Keratinocyte (primary cell): ENCODE data around the gene MIA. TPM values are rescaled to one million over a fixed set of nuclear protein-coding genes. Genes with fewer than 3 reads are reported as not detected.

ENCODE experiments used
- DNase-seq: peaks from one replicate; pipeline ENCODE4 v3.0.0-alpha.2; 2011; ENCODE audit warnings: low read depth, missing footprints, low spot score
- FAIRE-seq: peaks from 2 replicates; lab custom pipeline; 2011; peaks lifted over from hg19 to GRCh38; lab: Jason Lieb, UNC
- H2AFZ ChIP-seq: 2 replicates; pipeline ENCODE4 v1.6.0; 2012; ENCODE audit warnings: low read length, control low read depth, inconsistent platforms; ENCODE audit not compliant: control insufficient read depth
- H3K27ac ChIP-seq: 2 replicates; pipeline ENCODE4 v1.5.1; 2011; ENCODE audit warnings: low read length; ENCODE audit not compliant: control insufficient read depth, insufficient read depth
- H3K27me3 ChIP-seq: 3 replicates; pipeline ENCODE4 v1.6.0; 2011; ENCODE audit warnings: low read length; ENCODE audit not compliant: control insufficient read depth, insufficient read depth; ENCODE audit errors: extremely low read depth
- H3K36me3 ChIP-seq, 2 experiments: 2 replicates in 1 of 2; 3 replicates in 1 of 2; pipeline ENCODE4 v1.5.1; 2011; ENCODE audit warnings: low read length in 2 of 2, mild to moderate bottlenecking in 1 of 2; ENCODE audit not compliant: control insufficient read depth in 2 of 2, insufficient read depth in 2 of 2; ENCODE audit errors: extremely low read depth in 1 of 2
- H3K4me1 ChIP-seq: 3 replicates; pipeline ENCODE4 v1.5.1; 2011; ENCODE audit warnings: low read length; ENCODE audit not compliant: control insufficient read depth, insufficient read depth; ENCODE audit errors: extremely low read depth
- H3K4me2 ChIP-seq: 3 replicates; pipeline ENCODE4 v1.6.0; 2011; ENCODE audit warnings: low read depth, low read length; ENCODE audit not compliant: control insufficient read depth, insufficient read depth; ENCODE audit errors: extremely low read depth
- H3K4me3 ChIP-seq, 3 experiments: fragments of 200-600 bp in 1 of 3; sonication (generic) in 1 of 3; 2 replicates in 2 of 3; 3 replicates in 1 of 3; pipeline ENCODE4 v1.5.1; 2011 to 2016; ENCODE audit warnings: low read length in 3 of 3, mild to moderate bottlenecking in 3 of 3, control low read depth in 2 of 3, inconsistent platforms in 1 of 3, low read depth in 1 of 3, mixed read lengths in 1 of 3, mixed run types in 1 of 3, moderate library complexity in 1 of 3; ENCODE audit not compliant: control insufficient read depth in 2 of 3, insufficient read depth in 2 of 3; ENCODE audit errors: extremely low read depth in 1 of 3
- H3K79me2 ChIP-seq: 2 replicates; pipeline ENCODE4 v1.6.0; 2012; ENCODE audit warnings: low read length; ENCODE audit not compliant: control insufficient read depth, insufficient read depth
- H3K9ac ChIP-seq: 3 replicates; pipeline ENCODE4 v1.6.0; 2011; ENCODE audit warnings: low read length; ENCODE audit not compliant: control insufficient read depth, insufficient read depth; ENCODE audit errors: extremely low read depth
- H3K9me1 ChIP-seq: 3 replicates; pipeline ENCODE4 v1.6.0; 2011; ENCODE audit warnings: low read length; ENCODE audit not compliant: control insufficient read depth, insufficient read depth; ENCODE audit errors: extremely low read depth
- H3K9me3 ChIP-seq: 2 replicates; pipeline ENCODE4 v1.5.1; 2012; ENCODE audit warnings: low read depth, low read length; ENCODE audit not compliant: control insufficient read depth
- H4K20me1 ChIP-seq: 3 replicates; pipeline ENCODE4 v1.6.0; 2011; ENCODE audit warnings: low read length; ENCODE audit not compliant: control insufficient read depth, insufficient read depth; ENCODE audit errors: extremely low read depth
- CTCF ChIP-seq, 3 experiments: IDR thresholded peaks in 1 of 3; conservative IDR thresholded peaks in 1 of 3; optimal IDR thresholded peaks in 1 of 3; 2 replicates in 2 of 3; 3 replicates in 1 of 3; pipeline versions ENCODE3 to v1.5.1; 2011; ENCODE audit warnings: low read length in 3 of 3, mild to moderate bottlenecking in 3 of 3, moderate library complexity in 2 of 3, control low read depth in 1 of 3, inconsistent platforms in 1 of 3; ENCODE audit not compliant: insufficient read depth in 2 of 3; ENCODE audit errors: extremely low read depth in 1 of 3
- EZH2 ChIP-seq: IDR thresholded peaks from one replicate; pipeline ENCODE4 v1.6.1; 2012; ENCODE audit warnings: inconsistent platforms, mild to moderate bottlenecking, low read length, moderate library complexity
- dilution Hi-C: fragments of 300-500 bp; cut with MboI; formaldehyde crosslinking; loops from one replicate; pipeline ENCODE4 v1.7.0; 2020; ENCODE audit warnings: low sequenced_read_pairs; ENCODE audit not compliant: extremely low pct_ligation_motif_present
- polyA plus RNA-seq, 5 experiments: library from polyadenylated mRNA; depleted of rRNA in 3 of 5; stranded (reverse) in 3 of 5; stranded (forward) in 1 of 5; unstranded in 1 of 5; fragments of >200 nt; gene quantifications; 1 replicate in 1 of 5; 2 replicates in 3 of 5; 3 replicates in 1 of 5; pipeline versions ENCODE4 v1.2.1 to v1.2.3, GENCODE V29; 2011 to 2012; ENCODE audit warnings: missing spikeins in 2 of 5, low read depth in 1 of 5, low replicate concordance in 1 of 5

Gene MIA
- polyA plus RNA-seq, 1 donor (not counting 4 experiments of a cell fraction or from before 2014, with no cell fraction given) = 3.4 TPM

GRCh38 chr19:40808497-40808896 is 33.2 kb downstream of the MIA start:
- Histone ChIP-seq H3K4me2 (no peak overlapping the region), H3K9ac (no peak overlapping the region), H3K27ac (no peak overlapping the region), H4K20me1 (peaks cover 25% of the 10 kb centered on the region), H3K9me1 (no peaks in the 10 kb centered on the region), H3K79me2 (peaks cover 34% of the 10 kb centered on the region), H3K4me1 (peaks cover 41% of the 10 kb centered on the region), H2AFZ (no peak overlapping the region), H3K4me3 (no peak overlapping the region), H3K27me3 (no peaks in the 10 kb centered on the region), H3K9me3 (no peaks in the 10 kb centered on the region), H3K36me3 (peaks cover 26 to 29% of the 10 kb centered on the region in 2 experiments)
- DNase-seq (no peak), FAIRE-seq (no peak)
- no peak for TF ChIP-seq EZH2
- TF ChIP-seq CTCF (optimal IDR thresholded peaks at IDR 0.05 in 1 of 3, IDR thresholded peaks at IDR 0.05 in 1 of 3, conservative IDR thresholded peaks at IDR 0.05 in 1 of 3; ENCODE audit: extremely low read depth in 1 of 3, insufficient read depth in 2 of 3, low read length in 3 of 3) = no peak
- dilution Hi-C loops = no loop called here

DNA sequence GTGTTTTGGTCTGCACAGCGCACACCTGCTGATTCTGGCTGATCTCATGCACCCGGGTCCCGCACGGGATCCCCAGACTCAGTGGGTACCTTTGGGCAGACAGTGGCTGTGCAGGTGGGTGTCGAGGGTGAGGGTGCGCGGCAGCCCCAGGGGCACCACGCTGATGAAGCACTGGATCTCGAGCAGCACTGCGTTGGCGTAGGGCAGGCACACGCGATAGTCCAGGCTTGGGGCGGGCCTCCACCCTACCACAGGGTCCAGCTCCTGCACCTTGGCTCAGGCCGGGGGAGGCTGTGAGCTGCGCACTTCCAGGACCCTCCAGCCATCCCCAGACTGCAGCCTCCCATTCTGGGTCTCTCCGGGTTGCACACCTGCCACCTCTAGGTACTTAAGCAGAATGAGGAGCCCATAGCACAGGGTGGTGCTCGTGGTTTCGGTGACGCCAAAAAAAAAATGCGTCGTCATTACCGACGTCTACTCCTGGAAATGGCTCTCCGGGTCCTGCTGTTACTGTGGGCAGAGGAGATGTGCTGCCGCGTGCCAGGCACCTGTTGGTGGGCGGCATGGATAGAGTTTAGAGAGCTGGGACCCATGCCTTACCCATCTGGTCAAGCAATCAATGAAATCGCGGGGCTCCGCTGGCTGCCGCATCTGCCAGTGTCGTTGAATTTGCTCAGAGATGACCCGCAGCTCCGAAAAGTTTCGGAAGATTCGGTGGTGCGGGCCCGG is 34.2 kb downstream of the MIA start:
- Histone ChIP-seq H3K9ac (no peak overlapping the region), H3K27ac (no peak overlapping the region), H3K4me2 (no peak overlapping the region), H3K9me3 (no peaks in the 10 kb centered on the region), H3K36me3 (peaks cover 17 to 26% of the 10 kb centered on the region in 2 experiments), H3K27me3 (no peaks in the 10 kb centered on the region), H3K4me3 (no peak overlapping the region), H3K4me1 (peaks cover 38% of the 10 kb centered on the region), H3K9me1 (no peaks in the 10 kb centered on the region), H2AFZ (no peak overlapping the region), H3K79me2 (peaks cover 23% of the 10 kb centered on the region), H4K20me1 (peaks cover 16% of the 10 kb centered on the region)
- no peak for DNase-seq
- no peak for FAIRE-seq
- dilution Hi-C loops = no loop called here
- TF ChIP-seq CTCF (optimal IDR thresholded peaks at IDR 0.05 in 1 of 3, IDR thresholded peaks at IDR 0.05 in 1 of 3, conservative IDR thresholded peaks at IDR 0.05 in 1 of 3; ENCODE audit: extremely low read depth in 1 of 3, insufficient read depth in 2 of 3, low read length in 3 of 3) = no peak
- no peak for TF ChIP-seq EZH2
